NCI-H460 (cell line): Measurements from ENCODE around the gene NPRL2. TPM values are rescaled to one million over a fixed set of nuclear protein-coding genes. Genes with fewer than 3 reads are reported as not detected.

ENCODE experiments used
- DNase-seq: peaks from one replicate; pipeline ENCODE4 v3.0.0-alpha.2; 2016; ENCODE audit warnings: low read depth; ENCODE audit errors: extremely low read depth
- total RNA-seq: library from RNA; depleted of rRNA; stranded (reverse); fragments of >200 nt; shearing (Covaris generic); gene quantifications from 2 replicates; pipeline ENCODE4 v1.2.3, GENCODE V29; 2014

NPRL2 gene
- total RNA-seq, 1 experiment from 2014 or later: 17.3 TPM

DNA sequence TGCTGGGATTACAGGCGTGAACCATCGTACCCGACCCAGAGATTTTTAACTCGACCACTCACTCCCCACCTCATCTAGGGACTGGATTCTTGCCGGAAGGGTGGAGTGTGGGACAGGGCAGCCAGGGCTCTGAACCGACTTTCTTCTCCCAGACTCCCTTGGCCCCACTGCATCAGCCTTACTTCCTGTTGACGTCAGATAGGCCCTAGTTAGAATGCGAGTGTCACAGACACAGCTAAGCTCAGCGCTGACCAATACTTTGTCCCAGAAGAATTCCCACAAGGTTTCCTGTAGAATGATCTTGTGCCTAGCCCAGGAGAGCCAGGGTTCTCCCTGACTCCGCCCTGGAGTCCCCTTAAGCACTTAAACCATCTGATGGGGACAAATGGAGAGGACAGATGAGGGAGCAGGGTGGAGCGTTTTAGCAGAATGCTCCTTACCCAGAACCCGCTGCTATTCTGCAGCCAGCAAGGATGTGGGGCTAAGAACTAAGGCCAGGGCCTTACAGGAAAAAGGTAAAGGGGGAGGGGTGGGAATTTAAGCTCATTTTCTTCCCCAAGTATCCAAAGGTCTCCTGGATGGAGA, 16.7 kb downstream of the NPRL2 start:
- DNase-seq: peak; percentile 81

DNA sequence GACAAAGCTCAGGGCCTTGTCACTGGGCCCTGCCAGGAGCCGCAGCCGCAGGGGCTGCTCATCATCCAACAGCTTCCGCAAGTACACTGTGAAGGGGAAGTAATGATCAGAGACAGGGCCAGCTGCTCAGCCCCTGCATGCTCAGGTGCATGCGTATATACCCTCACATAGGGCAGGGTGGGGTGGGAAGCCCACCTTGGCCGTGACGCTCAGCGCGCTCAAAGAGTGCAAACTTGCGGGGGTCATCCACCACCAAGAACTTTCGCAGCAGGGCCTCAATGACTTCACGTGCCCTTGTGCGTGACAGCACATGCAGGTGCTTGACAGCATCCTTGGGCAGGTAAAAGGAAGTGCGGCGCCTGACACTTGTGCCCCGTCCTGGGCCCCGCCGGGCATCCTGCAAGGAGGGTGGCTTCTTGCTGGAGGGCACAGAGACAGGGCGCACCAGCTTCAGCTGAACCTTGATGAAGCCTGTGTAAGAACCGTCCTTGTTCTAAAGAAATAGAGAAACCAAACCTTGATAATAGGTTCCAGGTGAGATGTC, 19.1 kb downstream of the NPRL2 start:
- DNase-seq: no peak

GRCh38 chr3:50330330-50330729, 20.2 kb downstream of the NPRL2 start:
- DNase-seq: no peak

DNA sequence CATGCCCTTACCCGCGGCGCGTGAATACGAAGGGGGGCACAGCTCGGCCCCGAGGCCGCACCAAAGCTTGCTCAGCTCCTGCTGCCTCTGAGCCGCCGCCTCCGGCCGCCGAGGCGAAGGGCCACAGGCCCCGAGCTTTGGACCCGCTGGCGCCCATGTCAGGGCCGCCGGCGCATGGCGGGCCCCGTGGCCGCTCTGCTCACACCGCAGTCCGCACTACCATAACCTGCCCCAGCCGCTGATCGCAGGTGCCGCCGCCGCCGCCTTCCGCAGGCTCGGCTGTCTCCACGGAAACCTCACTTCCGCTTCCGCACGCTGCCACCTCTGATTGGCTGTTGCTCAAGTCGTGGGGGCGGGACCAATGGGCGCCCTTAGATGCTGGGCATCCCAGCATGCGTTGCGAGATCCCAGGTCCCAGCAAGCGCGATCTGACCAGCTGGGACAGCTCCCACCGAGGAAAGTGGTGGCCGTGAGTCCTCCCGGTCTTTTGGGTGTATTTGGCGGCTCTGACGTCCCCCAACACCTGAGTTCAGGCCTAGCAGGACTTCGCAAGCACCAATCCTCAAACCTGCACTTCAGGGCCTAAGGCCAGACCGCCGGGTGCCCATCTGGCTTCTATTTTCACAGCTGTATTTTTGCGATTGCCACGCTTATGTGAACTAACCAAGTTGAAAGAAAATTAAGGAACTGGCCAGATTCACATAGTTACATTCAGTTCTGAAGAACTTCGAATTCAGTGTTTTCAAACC, 22.5 kb downstream of the NPRL2 start, which contains the start of gene TUSC2:
TSS of gene TUSC2 (minus strand) at position 281 of the 749 bp plus-strand sequence. CDS start at position 157, 124 bp downstream.
- DNase-seq: peak; percentile 94

GRCh38 chr3:50327129-50327528, 23.4 kb downstream of the NPRL2 start:
- no peak for DNase-seq

DNA sequence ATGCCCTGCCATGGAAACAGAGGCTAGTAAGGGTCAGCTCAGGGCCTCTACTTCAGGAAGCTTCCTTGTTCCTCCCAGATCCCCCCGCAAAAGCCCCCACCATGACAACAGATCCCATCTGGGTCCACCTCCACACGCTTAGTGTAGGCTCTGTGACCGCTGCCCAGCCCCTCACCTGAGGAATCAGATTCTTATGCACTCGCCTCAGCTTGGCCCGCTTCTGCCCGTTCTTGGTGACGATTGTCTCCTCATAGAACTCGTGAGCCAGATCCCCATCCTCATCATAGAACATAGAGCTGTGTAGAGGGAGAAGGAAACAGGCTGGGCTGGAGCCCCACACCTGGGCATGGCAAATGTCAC, 24.4 kb downstream of the NPRL2 start:
- DNase-seq: no peak

- DNase-seq: no peak
Observed at GRCh38 chr3:50325497-50326181, 24.9 kb downstream of the NPRL2 start.

GRCh38 chr3:50325113-50325480, 25.5 kb downstream of the NPRL2 start:
- no peak for DNase-seq

DNA sequence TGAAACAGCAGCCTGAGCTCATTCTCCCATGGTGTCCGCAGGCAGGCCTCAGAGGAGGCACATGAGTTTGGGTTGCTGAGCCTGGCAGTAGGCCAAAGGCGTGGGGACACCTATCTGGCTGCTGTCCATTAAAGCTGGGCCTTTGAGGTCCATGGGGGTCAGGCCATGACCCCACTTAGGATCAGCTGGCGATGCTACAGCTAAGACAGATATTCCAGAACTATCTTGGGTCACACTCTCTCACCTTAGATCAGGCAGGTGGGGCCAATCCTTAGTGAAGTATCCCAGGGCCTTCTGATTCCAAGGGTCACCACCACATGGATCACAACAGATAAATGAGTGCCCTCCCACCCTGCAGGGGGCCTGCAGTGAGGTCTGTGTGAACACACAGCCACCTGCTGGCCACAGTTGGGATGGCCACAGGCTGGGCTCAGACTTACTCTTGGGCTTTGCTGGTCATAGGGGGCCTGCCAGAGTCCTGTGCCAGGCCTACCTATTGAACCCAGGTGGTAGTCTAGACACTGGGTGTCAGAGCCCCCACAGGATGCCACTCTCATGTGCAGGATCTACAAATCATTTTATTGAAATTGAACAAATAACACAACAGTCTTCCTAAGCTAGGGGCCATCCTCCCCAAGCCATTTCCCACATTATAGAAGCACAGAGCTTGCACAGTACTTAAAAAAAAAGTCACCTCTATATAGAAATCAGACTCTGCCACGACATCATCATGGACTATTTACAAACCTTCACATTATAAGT, 26.0 kb downstream of the NPRL2 start:
- peak; percentile 54 for DNase-seq

DNA sequence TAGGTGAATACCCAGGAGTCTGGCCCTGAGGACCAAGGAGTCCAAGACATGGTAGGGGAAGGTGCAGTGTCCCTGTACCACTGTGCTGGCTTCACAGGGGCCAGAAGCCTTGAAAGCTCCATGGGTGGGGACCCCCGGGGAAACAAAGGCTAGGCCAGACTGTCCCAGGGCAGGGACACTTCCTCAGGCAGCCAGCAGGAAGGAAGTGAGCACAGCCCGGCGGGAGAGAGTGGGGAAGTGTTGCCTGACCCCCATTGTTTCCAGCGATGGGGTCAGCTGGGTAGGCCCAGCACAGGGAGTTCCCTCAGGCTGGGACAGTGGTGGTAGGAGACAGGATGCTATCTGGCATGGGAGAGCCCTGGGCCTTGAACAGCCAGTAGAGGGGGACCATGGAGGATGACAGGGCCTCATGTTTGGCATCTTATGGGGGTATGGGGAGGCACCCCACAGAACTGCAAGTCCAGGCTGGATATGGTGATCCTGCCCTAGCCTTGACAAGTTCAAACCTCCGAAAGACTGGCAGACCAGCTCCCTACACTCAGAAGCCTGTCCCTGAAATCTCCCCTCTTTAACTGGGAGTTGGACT, 26.9 kb downstream of the NPRL2 start:
- no peak for DNase-seq

DNA sequence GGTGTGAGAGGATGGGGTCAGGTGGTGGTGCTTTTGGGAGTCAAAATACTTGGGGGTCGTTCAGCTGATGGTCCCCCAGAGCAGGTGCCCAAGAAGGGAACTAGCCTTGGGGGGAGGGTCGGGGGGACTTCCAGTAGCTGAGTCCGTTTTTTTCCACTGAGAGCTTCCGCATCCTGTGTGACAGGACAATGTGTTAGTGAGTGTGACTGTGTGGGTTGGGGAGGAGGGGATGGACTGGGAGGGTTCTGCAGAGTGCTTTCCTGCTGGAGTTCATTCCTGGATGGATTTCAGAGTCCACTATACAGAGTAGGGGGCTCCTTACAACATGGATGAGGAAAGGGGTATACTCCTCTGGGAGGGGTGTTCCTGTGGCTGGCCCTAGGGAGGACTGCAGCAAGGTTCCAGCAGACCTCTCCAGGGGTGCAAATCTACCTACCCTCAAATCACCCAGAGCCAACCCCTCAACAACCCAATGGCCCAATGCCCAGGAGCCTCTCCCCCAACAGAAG, 27.4 kb downstream of the NPRL2 start:
- DNase-seq: no peak

DNA sequence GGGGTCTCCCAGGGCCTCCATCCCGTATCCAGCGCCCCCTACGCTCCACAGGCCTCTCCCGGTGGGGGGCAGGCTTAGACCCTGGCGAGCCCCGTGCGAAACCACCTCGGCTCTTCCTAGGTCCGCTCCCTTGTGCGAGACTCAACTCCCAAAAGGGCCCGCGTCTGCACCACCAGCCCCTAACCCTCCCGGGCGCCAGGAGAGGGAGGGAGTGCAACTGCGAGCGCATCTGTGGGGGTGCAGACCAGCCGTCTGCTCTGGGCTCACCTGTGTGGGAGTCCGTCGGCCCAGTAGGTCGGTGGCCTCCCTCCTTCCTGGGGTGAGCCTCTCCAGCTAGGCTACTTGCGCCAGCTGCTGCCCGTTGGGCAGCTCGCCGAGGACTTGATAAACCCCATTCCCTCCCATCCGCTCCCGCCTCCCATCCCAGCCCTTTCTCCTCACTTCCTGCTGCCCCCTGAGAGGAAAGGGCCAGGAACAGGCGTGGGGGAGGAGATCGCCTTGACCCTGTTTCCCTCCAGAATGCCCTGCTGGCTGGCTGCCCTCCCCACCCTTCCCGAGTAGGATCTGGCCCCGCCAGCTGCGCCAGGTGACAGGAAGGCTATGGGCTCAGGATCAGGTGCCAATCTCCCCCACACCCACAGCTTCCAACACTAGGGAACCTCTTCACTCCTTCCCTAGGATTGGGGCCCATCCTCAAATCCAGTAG, 28.0 kb downstream of the NPRL2 start, which contains the start of gene HYAL2:
TSS of gene HYAL2 (minus strand) at position 360 of the 706 bp plus-strand sequence. CDS start 2,256 bp downstream, outside the sequence.
- no peak for DNase-seq

GRCh38 chr3:50322115-50322385, 28.5 kb downstream of the NPRL2 start:
- no peak for DNase-seq

- DNase-seq: peak; percentile 77
Observed at GRCh38 chr3:50321336-50322114, 29.1 kb downstream of the NPRL2 start.

DNA sequence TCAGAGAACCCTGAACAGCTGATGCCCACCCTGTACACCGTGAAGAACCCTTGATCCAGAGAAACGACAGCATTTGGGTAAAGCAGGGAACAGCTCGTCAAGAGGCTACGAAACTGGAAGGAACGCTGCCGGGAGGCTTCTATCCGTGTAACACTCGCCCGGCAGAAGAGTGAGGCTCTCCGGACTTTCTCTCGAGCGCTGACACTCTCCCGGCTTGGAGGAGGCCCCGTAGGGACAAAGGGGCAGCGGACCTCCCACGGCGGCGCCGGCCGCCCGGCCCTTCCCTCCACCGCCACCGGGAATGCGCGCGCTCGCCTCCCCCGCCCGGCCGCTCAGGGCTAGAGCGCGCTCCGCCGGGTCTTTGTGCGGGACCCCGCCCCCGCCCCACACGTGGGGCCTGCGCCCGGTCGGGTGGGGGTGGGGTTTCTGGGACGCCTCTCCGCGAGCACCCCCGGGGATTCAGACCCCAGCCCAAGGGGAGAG, 29.7 kb downstream of the NPRL2 start:
- peak; percentile 56 for DNase-seq

DNA sequence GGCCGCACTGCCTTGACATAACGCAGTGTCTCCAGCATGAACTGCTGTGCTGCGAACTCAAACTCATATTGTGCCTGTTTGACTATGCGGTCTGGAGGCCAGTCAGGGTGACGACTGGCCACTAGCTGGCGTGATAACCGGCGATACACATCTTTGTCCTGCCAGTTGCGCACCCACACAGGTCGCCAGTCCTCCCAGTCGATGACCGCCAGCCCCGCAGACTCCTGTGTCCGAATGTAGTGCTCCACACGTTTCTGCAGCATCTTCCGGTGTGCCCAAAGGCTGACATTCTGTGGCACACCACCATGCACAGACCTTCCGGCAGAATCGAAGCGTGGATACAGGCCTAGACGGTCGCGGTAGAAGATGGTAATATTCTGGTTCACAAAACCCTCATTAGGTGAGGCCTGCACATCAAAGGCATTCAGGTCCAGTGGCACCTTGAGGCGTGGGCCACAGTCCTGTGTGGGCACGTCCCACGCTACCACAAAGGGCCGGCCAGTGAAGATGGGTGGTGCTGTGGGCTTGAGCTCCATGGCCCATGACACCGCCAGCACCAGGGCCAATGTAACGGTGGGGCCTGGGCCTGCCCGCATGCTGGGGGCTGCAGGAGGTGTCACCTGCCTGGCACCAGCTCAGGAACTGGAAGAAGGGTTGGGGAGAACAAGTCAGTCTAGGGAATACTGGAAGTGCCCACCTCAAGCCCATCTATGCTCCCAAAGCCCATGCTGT, 30.5 kb downstream of the NPRL2 start:
- DNase-seq: no peak

DNA sequence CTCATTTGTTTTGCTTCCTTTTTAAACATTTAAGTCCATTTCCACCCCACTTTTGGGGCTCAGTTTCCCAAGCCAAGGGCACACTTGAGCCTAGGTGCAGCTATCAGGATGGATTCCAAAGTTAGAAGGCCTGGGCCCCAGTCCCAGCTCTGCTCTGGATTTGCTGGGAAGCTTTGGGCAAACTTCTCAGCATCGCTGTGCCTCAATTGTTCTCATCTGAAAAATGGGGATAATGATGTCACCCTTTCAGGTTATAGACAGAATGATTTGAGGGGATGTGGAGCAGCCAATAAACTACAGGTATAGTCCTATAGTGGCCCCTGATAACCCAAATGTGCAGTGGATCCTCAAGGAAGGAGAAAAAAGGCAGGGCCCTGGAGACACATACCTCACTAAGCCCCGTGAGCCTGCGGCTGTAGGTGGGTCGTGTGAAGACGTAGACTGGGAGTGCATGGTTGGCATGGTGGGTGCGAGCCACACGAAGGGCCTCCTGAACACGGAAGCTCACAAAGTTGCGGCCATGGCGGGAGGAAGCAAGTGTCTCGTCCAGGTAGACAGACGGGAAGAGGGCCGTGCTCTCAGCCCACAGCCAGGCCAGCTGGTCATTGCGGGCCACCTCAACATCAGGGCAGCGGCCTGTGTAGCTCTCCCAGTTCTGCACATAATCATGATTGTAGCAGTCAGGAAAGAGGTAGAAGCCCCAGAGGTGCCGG, 31.2 kb downstream of the NPRL2 start:
- DNase-seq: no peak
